Panc1 (cell line): ENCODE measurements around the gene PLPP4. TPM values are rescaled to one million over a fixed set of nuclear protein-coding genes. Genes with fewer than 3 reads are reported as not detected.

Experiments used
- ATAC-seq: fragments of 200-7000 bp; cut with Tn5 transposase; 2 replicates; pipeline ENCODE4 v1.9.1; 2020; ENCODE audit warnings: mild to moderate bottlenecking, moderate library complexity
- BruUV-seq: library from RNA; stranded (reverse); fragments of 400-500 nt; replicated peaks from 2 replicates; lab custom pipeline; 2021; lab: Mats Ljungman, UMichigan
- CTCF ChIA-PET: fragments of 300-600 bp; sonication (Branson Sonifier 250); formaldehyde crosslinking; loops from one replicate; lab custom pipeline; 2022; ENCODE audit warnings: antibody characterized with exemption; lab: Charles Lee
- POLR2A ChIA-PET: fragments of 300-600 bp; sonication (Branson Sonifier 250); formaldehyde crosslinking; loops from one replicate; lab custom pipeline; 2022; ENCODE audit warnings: antibody characterized with exemption; lab: Charles Lee
- DNase-seq: peaks from one replicate; pipeline ENCODE4 v3.0.0-alpha.2; 2010; ENCODE audit warnings: low read depth, low spot score
- H3K27ac ChIP-seq: 2 replicates; pipeline ENCODE4 v1.5.1; 2011; ENCODE audit warnings: mild to moderate bottlenecking, low read length, inconsistent platforms
- H3K27me3 ChIP-seq: fragments of 200-500 bp; sonication (Bioruptor generic); 2 replicates; pipeline ENCODE4 v1.6.0; 2014; ENCODE audit warnings: low read length, inconsistent platforms; ENCODE audit not compliant: control insufficient read depth, insufficient read depth
- H3K36me3 ChIP-seq: fragments of 200-500 bp; sonication (Bioruptor generic); 2 replicates; pipeline ENCODE4 v1.5.1; 2014; ENCODE audit warnings: inconsistent platforms, mild to moderate bottlenecking, low read length, moderate library complexity; ENCODE audit not compliant: control insufficient read depth, insufficient read depth
- H3K4me1 ChIP-seq: 2 replicates; pipeline ENCODE4 v1.5.1; 2011; ENCODE audit warnings: inconsistent platforms, mild to moderate bottlenecking, low read length, moderate library complexity; ENCODE audit not compliant: control insufficient read depth, insufficient read depth
- H3K4me3 ChIP-seq, 2 experiments: 2 replicates each; pipeline ENCODE4 v1.5.1; 2011 to 2012; ENCODE audit warnings: low read depth in 2 of 2, low read length in 2 of 2, mild to moderate bottlenecking in 2 of 2, inconsistent platforms in 1 of 2, moderate library complexity in 1 of 2
- H3K9me3 ChIP-seq: fragments of 200-500 bp; sonication (Bioruptor generic); 2 replicates; pipeline ENCODE4 v1.5.1; 2014; ENCODE audit warnings: low read depth, mild to moderate bottlenecking, inconsistent platforms, low read length, moderate library complexity; ENCODE audit not compliant: control insufficient read depth, insufficient read depth
- CTCF ChIP-seq: fragments of 450-650 bp; IDR thresholded peaks from 2 replicates; pipeline ENCODE4 v1.5.1; 2017; ENCODE audit warnings: mild to moderate bottlenecking
- POLR2AphosphoS5 ChIP-seq: IDR thresholded peaks from 2 replicates; pipeline ENCODE4 v1.6.1; 2012; ENCODE audit warnings: mild to moderate bottlenecking, low read depth, low read length, moderate library complexity
- REST ChIP-seq, 2 experiments: IDR thresholded peaks; 2 replicates each; pipeline ENCODE4 v1.6.1; 2011 to 2012; ENCODE audit warnings: low read depth in 2 of 2, control low read depth in 1 of 2, low read length in 1 of 2, mild to moderate bottlenecking in 1 of 2, moderate library complexity in 1 of 2; ENCODE audit not compliant: insufficient read depth in 1 of 2
- SIN3A ChIP-seq: IDR thresholded peaks from 2 replicates; pipeline ENCODE4 v1.6.1; 2012; ENCODE audit warnings: low read depth, mild to moderate bottlenecking, low read length, moderate library complexity, borderline replicate concordance; ENCODE audit not compliant: insufficient read depth
- TCF7L2 ChIP-seq: IDR thresholded peaks from 2 replicates; pipeline ENCODE4 v1.6.1; 2011; ENCODE audit warnings: mild to moderate bottlenecking, low read depth, low read length, inconsistent platforms
- in situ Hi-C: cut with HindIII; loops from 2 replicates; pipeline ENCODE4 v1.10.0; 2016; ENCODE audit warnings: low sequenced_read_pairs, low pct_unique_long_range_greater_than_20kb
- intact Hi-C: fragments of 100-400 bp; cut with micrococcal nuclease; formaldehyde crosslinking; loops from one replicate; pipeline ENCODE4 v1.10.0; 2022; ENCODE audit not compliant: unreplicated experiment
- total RNA-seq: library from RNA; stranded (reverse); gene quantifications from one replicate; pipeline ENCODE4 v1.2.1, GENCODE V29; 2021; ENCODE audit not compliant: unreplicated experiment

The PLPP4 gene
- total RNA-seq, 1 experiment from 2014 or later, result 0.18 TPM

GRCh38 chr10:120420421-120420820 lies 36.6 kb upstream of the PLPP4 start:
- in situ Hi-C loops, result no loop called here
- Histone ChIP-seq H3K9me3 (no peaks in the 10 kb centered on the region), H3K4me1 (no peaks in the 10 kb centered on the region), H3K27ac (no peak overlapping the region), H3K36me3 (no peaks in the 10 kb centered on the region), H3K4me3 (no peak overlapping the region), H3K27me3 (peaks cover 7% of the 10 kb centered on the region; the same call in 1 of the 2 replicates)
- TF ChIP-seq REST (IDR thresholded peaks at IDR 0.05; ENCODE audit: insufficient read depth in 1 of 2, low read depth in 2 of 2, low read length in 1 of 2) (no peak), CTCF (no peak), SIN3A (no peak), POLR2AphosphoS5 (no peak), TCF7L2 (no peak)
- no peak for DNase-seq
- ChIA-PET CTCF (no interaction called here), POLR2A (no interaction called here)
- no peak for ATAC-seq
- BruUV-seq, result no TSS peak
- intact Hi-C loops, result loop anchor here (5.0 kb wide), 1 partner anchor 317 kb away; no protein-coding TSS in a partner anchor

- BruUV-seq, result no TSS peak
Measured at GRCh38 chr10:120421250-120421649, 35.8 kb upstream of the PLPP4 start.

More at GRCh38 chr10:120421250-120421649, 35.8 kb upstream of the PLPP4 start:
- TF ChIP-seq REST (IDR thresholded peaks at IDR 0.05; ENCODE audit: insufficient read depth in 1 of 2, low read depth in 2 of 2, low read length in 1 of 2) (no peak), SIN3A (no peak), CTCF (no peak), POLR2AphosphoS5 (no peak), TCF7L2 (no peak)
- Histone ChIP-seq H3K4me3 (no peak overlapping the region), H3K9me3 (no peaks in the 10 kb centered on the region), H3K36me3 (no peaks in the 10 kb centered on the region), H3K4me1 (no peaks in the 10 kb centered on the region), H3K27ac (no peak overlapping the region), H3K27me3 (peaks cover 7% of the 10 kb centered on the region; the same call in 1 of the 2 replicates)
- ATAC-seq (no peak), DNase-seq (no peak)
- intact Hi-C loops, result loop anchor here (5.0 kb wide), 1 partner anchor 316 kb away; no protein-coding TSS in a partner anchor
- in situ Hi-C loops, result no loop called here
- CTCF ChIA-PET, result no interaction called here
- POLR2A ChIA-PET, result no interaction called here
